Stimulated activated CD8-positive, alpha-beta memory T cell treated with anti-CD3 and anti-CD28 coated beads, Interleukin-7, amount 100 ng/mL, for 1 hour (primary cell): Measurements from ENCODE around the gene IGF1.

Source experiments
- DNase-seq, 2 donors: peaks; one replicate each; pipeline ENCODE4 v3.0.0-alpha.2; 2020; ENCODE audit warnings: low read depth in 2 of 2

IGF1 gene

GRCh38 chr12:102480406-102480805, at the start of gene IGF1:
Gene IGF1, minus strand, starts transcription at chr12:102480563. Its CDS starts 182 bp downstream, at chr12:102480381.
- no peak for DNase-seq

GRCh38 chr12:102528111-102528510, 47.7 kb upstream of the IGF1 start:
- no peak for DNase-seq

DNA sequence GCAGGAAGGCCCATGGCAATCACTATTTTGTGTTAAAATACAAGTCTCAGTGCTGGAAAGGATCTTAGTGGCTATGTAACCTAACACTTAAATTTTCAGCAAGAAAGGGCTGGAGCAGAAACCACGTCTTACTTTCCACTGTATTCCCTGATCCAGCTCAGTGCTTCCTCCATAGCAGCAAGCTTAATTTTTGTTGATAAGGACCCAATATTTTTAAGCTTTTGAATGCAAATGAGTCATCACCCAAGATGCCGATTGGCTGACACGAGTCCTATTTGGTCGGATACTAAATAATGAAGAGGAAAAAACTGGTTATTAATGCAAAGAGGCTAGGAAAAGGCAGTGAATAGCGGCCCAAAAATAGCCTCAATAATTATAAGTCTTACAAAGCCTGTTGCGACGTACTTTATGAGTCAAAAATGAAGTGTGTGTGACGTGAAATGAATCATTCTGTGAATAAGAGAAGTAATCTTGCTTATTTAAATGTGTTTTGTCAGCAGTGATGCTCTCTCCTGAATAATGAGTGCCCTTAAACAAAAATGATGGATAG, 46.9 kb upstream of the IGF1 start:
- no peak for DNase-seq

- no peak for DNase-seq
Measured at GRCh38 chr12:102526656-102527055, 46.3 kb upstream of the IGF1 start.

DNA sequence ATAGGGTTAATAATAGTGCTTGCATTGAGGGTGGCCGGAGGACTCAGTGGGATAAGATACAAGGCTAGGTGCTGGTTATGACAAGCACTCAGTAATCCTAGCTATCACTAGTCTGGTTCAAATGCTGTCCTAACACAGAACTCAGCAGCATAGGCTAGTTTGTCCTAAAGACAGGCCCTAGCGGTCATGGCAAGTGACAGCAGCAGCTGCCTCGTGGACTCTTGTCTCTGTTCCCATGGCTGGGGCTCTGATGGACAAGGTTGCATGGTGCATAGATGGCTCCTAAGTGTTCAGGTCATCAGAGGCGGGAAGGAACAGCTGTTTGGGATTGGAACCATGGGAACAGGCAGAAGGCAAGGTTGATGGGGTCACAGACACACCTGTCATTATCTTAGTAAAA, 42.4 kb upstream of the IGF1 start:
- DNase-seq, result no peak

DNA sequence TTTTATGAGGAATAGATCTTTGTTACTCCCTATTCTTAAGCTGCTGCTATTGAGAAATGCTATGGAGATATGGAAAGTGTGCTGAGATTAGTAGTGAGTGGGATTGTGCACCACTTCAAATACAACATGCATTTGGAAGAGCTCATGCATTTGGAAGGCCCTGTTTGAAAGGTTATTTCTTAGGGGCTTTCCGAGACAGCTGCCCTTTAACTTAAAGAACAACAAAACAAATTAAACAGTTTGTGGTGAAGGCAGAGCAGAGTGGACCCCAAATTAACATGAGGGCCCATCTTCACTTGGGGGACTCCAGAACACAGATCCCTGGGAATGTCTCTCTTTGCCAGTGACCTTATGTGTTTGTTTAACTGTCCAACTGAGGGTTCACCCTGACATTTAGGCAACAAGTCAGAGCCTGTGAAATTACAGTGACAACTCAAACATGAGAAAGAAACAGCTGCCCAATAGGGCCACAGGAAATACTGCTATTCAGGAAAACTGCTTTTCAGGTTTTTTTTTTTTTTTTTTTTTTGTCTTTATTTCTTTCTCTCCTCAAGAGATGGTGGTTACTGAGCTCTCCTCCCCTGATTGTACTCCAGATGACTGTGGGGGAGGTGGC, 41.4 kb upstream of the IGF1 start:
- no peak for DNase-seq

- no peak for DNase-seq
Measured at GRCh38 chr12:102518871-102519270, 38.5 kb upstream of the IGF1 start.

- no peak for DNase-seq
Measured at GRCh38 chr12:102514696-102515095, 34.3 kb upstream of the IGF1 start.

DNA sequence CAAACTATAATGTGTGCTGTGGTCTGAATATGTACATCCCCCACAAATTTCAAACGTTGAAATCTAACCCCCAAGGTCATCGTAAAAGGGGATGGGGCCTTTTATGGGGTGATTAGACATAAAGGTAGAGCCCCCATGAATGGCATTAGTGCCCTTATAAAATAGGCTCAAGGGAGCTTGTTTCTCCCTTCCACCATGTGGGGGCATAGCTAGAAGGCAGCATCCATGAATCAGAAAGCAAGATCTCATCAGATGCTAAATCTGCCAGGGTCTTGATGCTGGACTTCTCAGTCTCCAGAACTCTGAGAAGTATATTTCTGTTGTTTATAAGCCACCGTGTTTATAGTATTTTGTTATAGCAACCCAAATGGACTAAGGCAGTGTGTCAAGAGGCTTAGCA, 33.4 kb upstream of the IGF1 start:
- DNase-seq, result no peak

DNA sequence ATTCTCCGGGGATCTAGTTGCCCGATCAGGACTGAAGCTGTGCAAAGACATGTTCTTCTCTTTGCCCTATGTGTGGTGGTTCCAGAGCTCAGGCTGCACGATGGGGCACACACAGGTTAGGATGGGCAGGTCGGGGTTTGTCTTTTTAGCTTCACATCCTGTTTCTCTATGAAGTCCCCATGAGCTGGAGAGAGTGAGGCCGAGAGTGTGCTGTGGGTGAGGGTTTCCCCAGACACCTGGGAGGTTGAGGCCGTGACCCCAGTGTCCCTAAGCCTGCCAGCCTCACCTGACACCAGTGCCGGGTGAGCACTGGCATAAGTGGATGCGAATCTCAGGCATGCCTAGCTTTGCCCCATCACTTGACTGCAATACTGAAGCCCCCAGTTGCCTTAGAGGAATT, 32.9 kb upstream of the IGF1 start:
- no peak for DNase-seq

DNA sequence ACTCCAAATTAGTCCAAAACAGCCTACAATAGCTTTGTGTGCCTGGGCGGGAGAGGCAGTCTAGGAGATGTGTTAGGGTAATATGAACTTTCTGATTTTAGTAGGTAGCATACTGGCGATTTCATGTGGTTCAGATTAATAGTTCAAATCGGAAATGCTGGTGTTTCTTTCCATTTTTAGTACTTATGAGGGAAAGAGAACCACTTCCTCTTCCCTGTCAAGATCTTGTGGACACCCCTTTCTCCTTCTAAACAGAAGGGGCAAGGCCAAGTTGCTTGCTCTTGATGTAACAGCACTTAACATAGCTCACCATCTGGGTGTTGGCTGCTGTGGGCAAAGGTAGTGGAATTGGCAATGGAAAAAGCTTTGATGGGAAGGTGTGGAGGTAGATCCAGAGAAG, 32.2 kb upstream of the IGF1 start:
- DNase-seq, result no peak

DNA sequence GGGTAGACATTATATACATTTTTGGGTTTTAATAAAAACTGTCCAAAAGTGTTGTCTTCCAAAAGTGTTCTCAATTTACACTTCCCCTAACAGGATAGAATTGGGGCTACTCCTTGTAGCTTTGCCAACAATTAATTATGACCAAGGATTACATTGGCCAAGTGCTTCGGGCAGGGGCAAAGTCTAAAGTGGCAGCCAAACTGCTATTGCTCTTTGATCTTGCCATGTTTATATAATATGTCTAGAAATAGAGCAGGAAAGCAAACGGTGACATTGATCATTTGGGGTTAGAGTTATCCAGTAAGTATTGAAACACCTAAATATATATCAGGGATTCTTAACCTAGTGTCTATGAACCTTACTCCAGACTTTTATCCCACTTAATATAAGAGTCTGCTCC, 31.2 kb upstream of the IGF1 start:
- no peak for DNase-seq

DNA sequence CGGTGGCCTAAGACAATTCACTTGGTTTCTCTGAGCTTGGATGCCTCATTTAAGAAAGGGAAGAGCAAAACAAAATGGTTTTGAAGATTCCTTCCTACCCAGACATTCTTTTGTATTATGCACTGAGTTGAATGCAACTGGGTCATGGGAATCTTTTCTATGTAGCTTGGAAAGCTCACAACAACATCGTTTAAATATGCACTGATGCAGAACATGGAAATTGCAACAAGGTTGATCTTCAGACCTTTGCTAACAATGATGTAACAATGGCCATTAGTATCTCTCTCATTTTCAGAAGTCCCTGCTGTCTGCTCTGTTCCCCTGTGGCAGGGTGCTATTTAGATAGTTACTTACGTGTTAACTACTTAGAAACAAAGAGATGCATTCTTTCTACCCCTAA, 30.1 kb upstream of the IGF1 start:
- no peak for DNase-seq

DNA sequence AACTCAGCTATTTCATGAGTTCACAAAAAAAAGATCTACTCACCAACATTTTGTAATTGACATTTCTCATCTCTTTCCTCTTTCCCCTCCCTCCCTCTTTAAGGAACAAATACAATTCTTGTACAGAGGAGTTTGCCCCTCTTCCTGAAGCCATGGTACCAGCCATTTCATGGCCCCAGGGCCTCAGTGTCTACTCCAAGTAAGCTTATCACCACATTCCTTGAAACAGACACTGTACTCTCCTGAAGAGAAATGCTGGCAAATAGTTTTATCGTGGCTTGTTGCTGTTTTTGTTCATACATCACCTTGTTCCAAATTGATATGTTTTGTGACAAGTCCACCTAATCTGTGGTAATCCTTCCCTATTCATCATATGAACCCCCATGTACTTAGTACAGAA, 29.7 kb upstream of the IGF1 start:
- DNase-seq, result no peak

DNA sequence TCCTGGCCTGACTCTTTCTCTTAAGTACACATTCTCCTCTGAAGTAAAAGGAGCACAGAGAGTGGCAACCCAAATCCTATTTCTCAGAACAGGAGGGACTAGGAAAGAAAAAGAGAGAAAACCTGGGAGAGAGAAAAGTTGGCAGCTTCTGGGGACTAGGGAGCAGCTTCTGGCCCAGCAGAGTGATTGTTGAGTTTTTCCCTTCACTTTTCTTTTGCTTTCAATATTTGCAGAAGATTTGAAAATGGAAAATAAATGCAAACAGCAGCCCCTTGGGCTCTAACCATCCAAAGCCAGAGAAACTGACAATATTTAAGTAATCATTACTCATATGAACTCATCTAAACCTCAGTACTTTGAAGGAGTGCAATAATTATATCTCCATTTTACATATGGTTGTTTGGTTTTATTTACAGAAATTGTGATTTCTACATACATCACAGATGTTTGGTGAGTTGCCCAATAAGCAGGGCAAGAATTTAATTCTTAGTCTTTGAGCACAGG, 28.8 kb upstream of the IGF1 start:
- no peak for DNase-seq

GRCh38 chr12:102508052-102508451, 27.7 kb upstream of the IGF1 start:
- DNase-seq, result no peak

DNA sequence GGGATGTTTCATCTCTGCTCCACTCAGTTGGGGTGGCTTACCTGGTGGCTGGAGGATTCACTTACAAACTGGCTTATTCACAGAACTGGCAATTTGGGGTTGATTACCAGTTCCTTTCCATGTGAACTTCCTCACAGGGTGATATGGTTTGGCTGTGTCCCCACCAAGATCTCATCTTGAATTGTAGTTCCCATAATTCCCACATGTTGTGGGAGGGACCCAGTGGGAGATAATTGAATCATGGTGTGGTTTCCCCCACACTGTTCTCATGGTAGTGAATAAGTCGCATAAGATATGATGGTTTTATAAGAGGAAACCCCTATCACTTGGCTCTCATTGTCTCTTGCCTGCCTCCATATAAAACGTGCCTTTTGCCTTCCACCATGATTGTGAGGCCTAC, 26.9 kb upstream of the IGF1 start:
- no peak for DNase-seq

- no peak for DNase-seq
Measured at GRCh38 chr12:102504871-102505270, 24.5 kb upstream of the IGF1 start.

DNA sequence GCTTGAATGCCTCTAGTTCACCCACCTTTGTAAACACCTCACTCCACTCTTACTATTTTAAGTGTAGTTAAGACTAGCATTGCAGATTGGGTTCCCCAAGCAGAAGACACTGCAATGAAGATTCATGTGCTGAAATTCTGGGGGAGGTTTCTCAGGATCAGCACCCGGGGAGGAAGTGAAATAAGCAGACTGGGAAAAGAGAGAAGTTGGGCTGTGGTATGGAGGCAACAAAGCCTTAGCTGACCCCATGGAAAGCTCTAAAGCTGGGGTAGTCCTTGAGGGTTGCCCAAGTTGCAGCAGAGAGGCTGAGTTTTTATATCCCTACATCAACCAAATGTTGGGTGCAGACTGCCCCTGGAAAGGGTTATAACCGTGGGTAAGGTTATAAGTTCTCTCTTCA, 23.9 kb upstream of the IGF1 start:
- no peak for DNase-seq

- no peak for DNase-seq
Measured at GRCh38 chr12:102503831-102504230, 23.5 kb upstream of the IGF1 start.

DNA sequence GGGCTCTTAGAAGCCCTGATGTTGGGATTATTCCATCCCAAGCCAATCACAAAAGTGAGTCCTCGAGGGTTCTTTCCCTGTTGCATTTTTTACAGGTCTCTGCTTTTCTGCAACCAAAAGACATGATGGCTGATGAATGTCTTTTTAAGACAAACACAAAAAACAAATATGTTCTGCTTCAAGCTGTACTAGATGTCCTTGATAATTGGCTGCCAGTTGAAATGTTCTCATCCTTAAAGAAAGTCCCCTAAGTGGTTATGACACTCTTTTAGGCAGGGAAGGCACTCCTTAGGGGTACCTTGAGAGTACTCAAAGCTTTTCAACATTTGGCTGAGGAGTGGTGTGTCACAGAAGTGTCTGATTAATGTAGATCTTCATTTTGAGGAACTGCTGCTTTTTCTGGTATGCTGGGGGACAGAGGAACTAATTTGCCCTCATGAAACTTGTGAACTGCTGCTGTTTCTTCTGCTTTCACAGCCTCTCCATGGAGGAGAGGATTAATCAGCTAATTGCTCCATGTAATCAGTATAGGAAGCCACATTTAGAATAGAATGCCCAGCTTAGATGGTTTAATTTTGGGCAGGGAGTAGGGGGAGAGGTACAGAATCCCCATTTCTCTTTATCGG, 22.8 kb upstream of the IGF1 start:
- no peak for DNase-seq

GRCh38 chr12:102501773-102502172, 21.4 kb upstream of the IGF1 start:
- no peak for DNase-seq

- no peak for DNase-seq
Measured at GRCh38 chr12:102498471-102498870, 18.1 kb upstream of the IGF1 start.

DNA sequence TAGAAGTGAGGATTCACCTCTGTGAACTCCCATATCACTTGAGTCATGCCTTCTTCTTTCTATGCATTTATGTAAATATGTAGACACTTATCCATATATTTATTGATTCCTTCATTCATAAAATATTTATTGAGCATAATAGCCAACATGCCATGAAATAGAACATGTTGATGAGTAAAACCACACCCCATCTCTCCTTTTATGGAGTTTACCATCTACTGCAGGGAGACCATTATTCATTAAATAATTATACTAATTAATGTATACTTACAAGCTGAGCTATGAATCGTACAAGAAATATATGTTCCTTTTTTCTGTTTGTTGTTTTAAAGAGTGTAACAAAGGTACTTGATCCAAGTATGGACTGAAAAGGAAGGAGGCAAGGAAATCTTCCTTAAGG, 17.4 kb upstream of the IGF1 start:
- no peak for DNase-seq
